IMR-90 (cell line): Measurements from ENCODE around the gene PRSS2. TPM values are rescaled to one million over a fixed set of nuclear protein-coding genes. Genes with fewer than 3 reads are reported as not detected.

ENCODE experiments used
- ATAC-seq: fragments of 200-7000 bp; cut with Tn5 transposase; 2 replicates; pipeline ENCODE4 v1.9.1; 2020; ENCODE audit warnings: low read depth, mild to moderate bottlenecking, moderate library complexity
- BruUV-seq: library from RNA; stranded (reverse); fragments of 400-500 nt; replicated peaks from 2 replicates; lab custom pipeline; 2021; lab: Mats Ljungman, UMichigan
- CTCF ChIA-PET: fragments of 300-600 bp; formaldehyde crosslinking; extraction: SDS; loops from one replicate; lab custom pipeline; 2021; ENCODE audit warnings: antibody characterized with exemption; lab: Yijun Ruan, JAX
- POLR2A ChIA-PET: fragments of 300-600 bp; sonication (Branson Sonifier 250); formaldehyde crosslinking; loops from one replicate; lab custom pipeline; 2022; ENCODE audit warnings: antibody characterized with exemption; ENCODE audit not compliant: unreplicated experiment; lab: Charles Lee
- DNase-seq: peaks from one replicate; pipeline ENCODE4 v3.0.0; 2013
- H2AFZ ChIP-seq: replicated peaks from 2 replicates; pipeline ENCODE3; 2013; ENCODE audit warnings: low read length, mild to moderate bottlenecking; ENCODE audit not compliant: poor library complexity
- H2AK5ac ChIP-seq: 2 replicates; pipeline ENCODE4 v1.6.1; 2013; ENCODE audit warnings: low read depth, low read length, inconsistent platforms
- H2AK9ac ChIP-seq: replicated peaks from 2 replicates; pipeline ENCODE3; 2013; ENCODE audit warnings: mild to moderate bottlenecking, low read depth, low read length, moderate library complexity; ENCODE audit not compliant: poor library complexity
- H2BK120ac ChIP-seq: 2 replicates; pipeline ENCODE4 v1.6.1; 2013; ENCODE audit warnings: low read depth, low read length, inconsistent platforms
- H2BK15ac ChIP-seq: 3 replicates; pipeline ENCODE4 v1.6.1; 2013; ENCODE audit warnings: low read depth, low read length, inconsistent platforms
- H2BK20ac ChIP-seq: 2 replicates; pipeline ENCODE4 v1.6.1; 2013; ENCODE audit warnings: low read depth, mild to moderate bottlenecking, inconsistent platforms, low read length, moderate library complexity
- H2BK5ac ChIP-seq: 2 replicates; pipeline ENCODE4 v1.6.1; 2013; ENCODE audit warnings: mild to moderate bottlenecking, low read depth, low read length, inconsistent platforms; ENCODE audit not compliant: poor library complexity, severe bottlenecking
- H3K14ac ChIP-seq: replicated peaks from 2 replicates; pipeline ENCODE4 v1.6.1; 2013; ENCODE audit warnings: low read depth, low read length, inconsistent platforms
- H3K18ac ChIP-seq: 2 replicates; pipeline ENCODE4 v1.6.1; 2013; ENCODE audit warnings: low read depth, low read length, control low read depth
- H3K23ac ChIP-seq: 2 replicates; pipeline ENCODE4 v1.6.1; 2013; ENCODE audit warnings: low read depth, low read length, inconsistent platforms
- H3K27ac ChIP-seq: 2 replicates; pipeline ENCODE4 v1.5.1; 2013; ENCODE audit warnings: mild to moderate bottlenecking, control low read depth, low read length; ENCODE audit not compliant: insufficient read depth
- H3K27me3 ChIP-seq: 2 replicates; pipeline ENCODE4 v1.6.1; 2013; ENCODE audit warnings: low read length; ENCODE audit not compliant: control insufficient read depth, insufficient read depth
- H3K36me3 ChIP-seq: 2 replicates; pipeline ENCODE4 v1.6.1; 2013; ENCODE audit warnings: low read length, mixed read lengths; ENCODE audit not compliant: control insufficient read depth, insufficient read depth
- H3K4ac ChIP-seq: 2 replicates; pipeline ENCODE4 v1.6.1; 2013; ENCODE audit warnings: low read depth, low read length, inconsistent platforms
- H3K4me1 ChIP-seq: 2 replicates; pipeline ENCODE4 v1.6.1; 2013; ENCODE audit warnings: low read length, mixed read lengths; ENCODE audit not compliant: control insufficient read depth, insufficient read depth
- H3K4me2 ChIP-seq: 2 replicates; pipeline ENCODE4 v1.6.1; 2013; ENCODE audit warnings: low read depth, mild to moderate bottlenecking, control low read depth, low read length, moderate library complexity
- H3K4me3 ChIP-seq: 2 replicates; pipeline ENCODE4 v1.5.1; 2013; ENCODE audit warnings: low read depth, mild to moderate bottlenecking, control low read depth, low read length, moderate library complexity; ENCODE audit not compliant: insufficient read depth
- H3K56ac ChIP-seq: 2 replicates; pipeline ENCODE4 v1.6.1; 2013; ENCODE audit warnings: low read length, inconsistent platforms; ENCODE audit not compliant: insufficient read depth; ENCODE audit errors: extremely low read depth
- H3K79me1 ChIP-seq, 2 experiments: 2 replicates each; pipeline ENCODE4 v1.6.1; 2013; ENCODE audit warnings: low read length in 2 of 2, inconsistent platforms in 1 of 2, low read depth in 1 of 2
- H3K9ac ChIP-seq: 2 replicates; pipeline ENCODE4 v1.6.1; 2013; ENCODE audit warnings: low read depth, low read length, control low read depth
- H3K9me1 ChIP-seq: 2 replicates; pipeline ENCODE4 v1.6.1; 2013; ENCODE audit warnings: low read length, inconsistent platforms; ENCODE audit not compliant: insufficient read depth
- H3K9me3 ChIP-seq: 2 replicates; pipeline ENCODE4 v1.6.1; 2013; ENCODE audit warnings: low read length; ENCODE audit not compliant: control insufficient read depth, insufficient read depth
- H4K20me1 ChIP-seq: 2 replicates; pipeline ENCODE4 v1.6.1; 2013; ENCODE audit warnings: low read length, inconsistent platforms; ENCODE audit not compliant: insufficient read depth
- H4K5ac ChIP-seq: 2 replicates; pipeline ENCODE4 v1.6.1; 2013; ENCODE audit warnings: mild to moderate bottlenecking, low read depth, low read length, control low read depth
- H4K8ac ChIP-seq, 2 experiments: 2 replicates each; pipeline ENCODE4 v1.6.1; 2013; ENCODE audit warnings: low read depth in 2 of 2, low read length in 2 of 2, control low read depth in 1 of 2, inconsistent platforms in 1 of 2
- H4K91ac ChIP-seq: 2 replicates; pipeline ENCODE4 v1.6.1; 2013; ENCODE audit warnings: low read depth, low read length, inconsistent platforms; ENCODE audit not compliant: insufficient read depth
- BHLHE40 ChIP-seq: fragments of 150-350 bp; IDR thresholded peaks from 2 replicates; pipeline ENCODE4 v1.6.1; 2016; ENCODE audit warnings: mild to moderate bottlenecking, low read depth, low read length
- CEBPB ChIP-seq: IDR thresholded peaks from 2 replicates; pipeline ENCODE4 v1.6.1; 2012; ENCODE audit warnings: low read depth, low read length, improper control_type of control experiment
- CHD1 ChIP-seq: IDR thresholded peaks from 2 replicates; pipeline ENCODE4 v1.6.1; 2012; ENCODE audit warnings: low read depth, low read length, improper control_type of control experiment
- CTCF ChIP-seq: conservative IDR thresholded peaks from 2 replicates; pipeline ENCODE4 v1.5.1; 2012; ENCODE audit warnings: mild to moderate bottlenecking, low read depth, low read length, improper control_type of control experiment
- ELK1 ChIP-seq: fragments of 150-350 bp; IDR thresholded peaks from 2 replicates; pipeline ENCODE4 v1.6.1; 2016; ENCODE audit warnings: low read depth, mild to moderate bottlenecking, low read length, moderate library complexity, borderline replicate concordance
- FOS ChIP-seq: fragments of 150-350 bp; IDR thresholded peaks from 2 replicates; pipeline ENCODE4 v1.6.1; 2016; ENCODE audit warnings: low read depth, low read length
- MAFK ChIP-seq: IDR thresholded peaks from 2 replicates; pipeline ENCODE4 v1.6.1; 2012; ENCODE audit warnings: low read depth, low read length, improper control_type of control experiment
- MAZ ChIP-seq: IDR thresholded peaks from 2 replicates; pipeline ENCODE4 v1.6.1; 2012; ENCODE audit warnings: low read depth, mild to moderate bottlenecking, low read length, improper control_type of control experiment, moderate library complexity, borderline replicate concordance
- NFE2L2 ChIP-seq: fragments of 150-350 bp; IDR thresholded peaks from 2 replicates; pipeline ENCODE4 v1.6.1; 2016; ENCODE audit warnings: low read depth, mild to moderate bottlenecking, low read length
- POLR2A ChIP-seq: IDR thresholded peaks from 2 replicates; pipeline ENCODE4 v1.6.1; 2012; ENCODE audit warnings: mild to moderate bottlenecking, low read depth, low read length
- RAD21 ChIP-seq: IDR thresholded peaks from 2 replicates; pipeline ENCODE4 v1.6.1; 2012; ENCODE audit warnings: low read length, improper control_type of control experiment
- RCOR1 ChIP-seq: IDR thresholded peaks from 2 replicates; pipeline ENCODE4 v1.6.1; 2012; ENCODE audit warnings: mild to moderate bottlenecking, low read length, improper control_type of control experiment; ENCODE audit not compliant: insufficient replicate concordance
- RFX5 ChIP-seq: IDR thresholded peaks from 2 replicates; pipeline ENCODE4 v1.8.0; 2012; ENCODE audit warnings: low read depth, mild to moderate bottlenecking, low read length, moderate library complexity
- SMC3 ChIP-seq: fragments of 150-350 bp; IDR thresholded peaks from 2 replicates; pipeline ENCODE4 v1.6.1; 2016; ENCODE audit warnings: low read depth, mild to moderate bottlenecking, antibody characterized with exemption, low read length, moderate library complexity
- USF2 ChIP-seq: fragments of 150-350 bp; IDR thresholded peaks from 2 replicates; pipeline ENCODE4 v1.6.1; 2017; ENCODE audit warnings: mild to moderate bottlenecking, antibody characterized with exemption, low read length, low read depth
- WGBS, 2 experiments: methylation state at CpG; one replicate each; pipeline versions ENCODE4 v1.1.5 to v1.1.7; 2013; ENCODE audit warnings: missing lambda C conversion rate in 2 of 2; ENCODE audit not compliant: insufficient read length in 1 of 2; ENCODE audit errors: extremely low coverage in 2 of 2; 5-methylcytosine and 5-hydroxymethylcytosine counted together
- dilution Hi-C: fragments of 300-500 bp; cut with HindIII; formaldehyde crosslinking; loops from one replicate; pipeline ENCODE4 v1.14.3; 2018; ENCODE audit warnings: low sequenced_read_pairs; ENCODE audit not compliant: unreplicated experiment
- in situ Hi-C: fragments of 300-500 bp; cut with MboI; formaldehyde crosslinking; loops from 3 replicates; pipeline ENCODE4 v1.14.3; 2019; ENCODE audit warnings: low sequenced_read_pairs, inconsistent platforms, mixed read lengths
- intact Hi-C: fragments of 100-400 bp; cut with micrococcal nuclease; formaldehyde crosslinking; loops from 2 replicates; pipeline ENCODE4 v1.10.0; 2022
- polyA plus RNA-seq, 3 experiments: library from polyadenylated mRNA; depleted of rRNA; stranded (reverse); fragments of >200 nt; gene quantifications; 2 replicates each; pipeline ENCODE4 v1.2.3, GENCODE V29; 2012; ENCODE audit warnings: low replicate concordance in 1 of 3
- total RNA-seq: library from RNA; depleted of rRNA; stranded (reverse); fragments of >200 nt; gene quantifications from 2 replicates; pipeline ENCODE4 v1.2.3, GENCODE V29; 2012

PRSS2 gene
- total and polyA plus RNA-seq, 2 of the 4 experiments (the other 2 are of a cell fraction): not detected

GRCh38 chr7:142806957-142807356 lies 36.2 kb downstream of the PRSS2 start:
- BruUV-seq: no TSS peak
- dilution Hi-C loops (no loop called here), in situ Hi-C loops (no loop called here), intact Hi-C loops (no loop called here)
- ChIA-PET CTCF (interaction anchor here (1.7 kb wide), 1 partner anchor 272 kb away, joined by 8 read pairs; no protein-coding TSS in a partner anchor), POLR2A (no interaction called here)
- Histone ChIP-seq H3K18ac (no peak overlapping the region), H3K36me3 (no peaks in the 10 kb centered on the region), H3K4me1 (no peaks in the 10 kb centered on the region), H3K56ac (no peak overlapping the region), H3K4me2 (no peak overlapping the region), H3K23ac (no peak overlapping the region), H3K27ac (no peak overlapping the region), H3K4me3 (no peak overlapping the region), H3K79me1 (no peaks in the 10 kb centered on the region), H3K14ac (no peak overlapping the region), H2BK20ac (no peak overlapping the region), H2BK15ac (no peak overlapping the region), H4K91ac (no peak overlapping the region), H2AFZ (no peak overlapping the region), H4K5ac (no peak overlapping the region), H3K27me3 (peaks cover 8% of the 10 kb centered on the region; the same call in 1 of the 2 replicates), H3K4ac (no peak overlapping the region), H3K9ac (no peak overlapping the region), H2BK120ac (no peak overlapping the region), H2AK5ac (no peak overlapping the region), H4K8ac (no peak overlapping the region), H3K9me1 (no peaks in the 10 kb centered on the region), H3K9me3 (no peaks in the 10 kb centered on the region), H4K20me1 (no peaks in the 10 kb centered on the region), H2BK5ac (no peak overlapping the region), H2AK9ac (no peak overlapping the region)
- whole genome bisulfite sequencing, 2 experiments: no CpG with 5 or more reads among the region's 1 CpG
- DNase-seq: no peak
- no peak for TF ChIP-seq CHD1
- no peak for TF ChIP-seq CEBPB
- TF ChIP-seq FOS: no peak
- no peak for TF ChIP-seq SMC3
- TF ChIP-seq CTCF: no peak
- no peak for TF ChIP-seq USF2
- TF ChIP-seq BHLHE40: no peak
- no peak for TF ChIP-seq NFE2L2
- no peak for TF ChIP-seq MAFK
- no peak for TF ChIP-seq RCOR1
- no peak for TF ChIP-seq POLR2A
- no peak for TF ChIP-seq RAD21
- no peak for TF ChIP-seq ELK1
- no peak for TF ChIP-seq MAZ
- no peak for TF ChIP-seq RFX5
- no peak for ATAC-seq
